Activated naive CD4-positive, alpha-beta T cell (primary cell): Measurements from ENCODE around the gene SDK1.

Source experiments
- DNase-seq, 4 experiments: peaks; one replicate each; lab custom pipeline; 2025; lab: John Stamatoyannopoulos, UW

Gene SDK1

DNA sequence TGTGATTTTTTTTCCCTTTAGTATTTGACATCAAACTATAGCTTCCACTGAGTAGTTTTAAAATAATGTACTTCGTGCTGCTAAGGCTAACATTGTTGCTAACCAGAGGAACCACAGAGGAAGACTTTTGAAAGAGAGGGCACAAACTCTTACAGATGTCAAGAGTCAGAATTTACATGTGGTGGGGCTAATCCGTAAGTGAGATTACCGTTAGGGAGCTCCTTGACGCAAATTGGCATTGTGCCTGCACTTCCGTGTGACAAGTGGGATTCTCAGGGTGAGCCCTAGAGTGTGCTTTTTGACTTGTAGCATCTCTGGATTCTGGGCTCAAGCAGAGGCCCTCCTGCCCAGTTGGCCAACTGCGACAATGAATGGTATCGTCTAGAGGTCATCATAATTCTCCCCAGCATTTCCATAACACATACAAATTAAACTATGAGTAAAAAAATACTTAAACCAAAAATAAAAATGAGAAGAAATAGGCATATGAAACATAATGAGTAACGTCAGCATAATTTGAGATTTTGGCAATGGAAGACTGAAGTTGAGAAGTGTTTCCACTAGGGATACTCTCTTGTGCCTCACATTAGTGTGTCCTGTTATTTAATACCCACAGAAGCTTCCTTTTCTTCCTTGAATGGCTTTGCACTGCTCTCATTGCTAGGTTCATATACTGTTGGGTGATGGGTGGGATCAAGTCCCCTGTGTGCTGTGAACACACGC, 164.0 kb downstream of the SDK1 start:
- DNase-seq: peak in 1 of 4 experiments; percentile 42

DNA sequence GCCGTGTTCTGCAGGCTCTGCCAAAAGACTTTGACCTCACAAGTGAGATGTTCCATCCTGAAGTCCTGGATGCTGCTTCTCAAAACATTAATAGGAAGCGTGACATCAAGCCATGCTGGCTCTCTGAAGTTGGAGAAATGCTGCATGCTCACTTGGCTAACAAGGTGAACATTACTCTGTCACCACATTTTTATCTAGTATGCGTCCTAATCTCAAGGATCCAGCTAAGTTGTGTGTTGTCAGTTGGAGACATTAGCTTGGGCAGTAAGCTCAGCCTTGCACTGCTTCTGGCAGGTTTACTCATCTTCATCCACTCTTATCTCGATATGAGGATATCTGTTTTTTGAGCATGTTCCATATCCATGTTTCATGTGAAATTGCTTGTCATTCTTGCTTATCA, 165.2 kb downstream of the SDK1 start:
- DNase-seq: no peak

DNA sequence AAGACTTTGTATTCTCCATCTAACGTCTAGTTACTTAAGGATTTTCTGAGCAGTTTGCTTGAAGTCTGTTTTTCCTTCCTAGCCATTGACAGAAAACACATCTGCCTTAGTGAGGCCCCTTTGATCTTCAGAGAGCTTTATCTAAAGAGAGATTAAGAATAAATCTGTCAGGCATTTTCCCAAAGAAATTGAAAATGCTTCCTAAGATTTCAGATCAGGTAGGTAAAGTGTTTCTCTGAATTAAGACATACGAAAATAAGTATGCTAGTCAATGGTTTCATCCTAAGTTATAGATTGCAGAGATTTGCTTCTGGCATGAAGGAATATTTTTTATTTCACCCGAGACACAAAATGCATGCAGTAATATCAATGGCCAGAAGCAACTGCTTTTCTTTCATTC, 168.6 kb downstream of the SDK1 start:
- DNase-seq: no peak

DNA sequence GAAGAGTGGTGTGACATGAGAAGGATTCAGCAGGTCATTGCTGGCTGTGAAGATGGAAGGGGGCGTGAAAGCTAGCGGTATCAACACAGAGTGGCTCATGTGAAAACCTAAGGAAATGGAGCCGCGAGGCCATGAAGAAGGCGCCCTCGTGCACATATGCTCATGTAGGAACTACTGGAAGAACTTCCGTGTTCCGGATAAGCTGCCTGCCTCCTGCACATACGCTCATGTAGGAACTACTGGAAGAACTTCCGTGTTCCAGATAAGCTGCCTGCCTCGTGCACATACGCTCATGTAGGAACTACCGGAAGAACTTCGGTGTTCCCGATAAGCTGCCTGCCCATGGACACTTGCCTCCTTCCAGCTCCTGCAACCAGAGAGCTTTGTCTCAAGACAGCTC, 179.1 kb downstream of the SDK1 start:
- DNase-seq: no peak

DNA sequence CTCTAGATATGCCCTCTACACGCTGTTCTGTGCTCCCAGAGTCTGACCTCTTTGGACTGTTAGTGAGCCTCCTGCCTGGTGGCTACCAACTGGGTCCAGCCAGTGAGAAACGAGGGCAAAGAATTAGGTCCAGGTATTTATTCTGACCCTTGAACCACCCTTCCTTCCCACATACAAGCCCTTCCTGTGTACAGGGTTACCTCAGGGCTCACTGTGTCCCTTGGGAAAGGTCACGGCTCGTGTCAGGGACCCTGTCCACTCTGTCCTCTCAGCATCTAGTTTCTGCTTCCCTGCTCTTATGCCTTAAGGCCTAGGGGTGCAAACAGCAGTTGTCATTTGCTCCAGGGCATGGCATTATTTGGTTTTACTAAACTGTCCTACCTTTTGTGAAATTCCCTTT, 180.4 kb downstream of the SDK1 start:
- DNase-seq: no peak

DNA sequence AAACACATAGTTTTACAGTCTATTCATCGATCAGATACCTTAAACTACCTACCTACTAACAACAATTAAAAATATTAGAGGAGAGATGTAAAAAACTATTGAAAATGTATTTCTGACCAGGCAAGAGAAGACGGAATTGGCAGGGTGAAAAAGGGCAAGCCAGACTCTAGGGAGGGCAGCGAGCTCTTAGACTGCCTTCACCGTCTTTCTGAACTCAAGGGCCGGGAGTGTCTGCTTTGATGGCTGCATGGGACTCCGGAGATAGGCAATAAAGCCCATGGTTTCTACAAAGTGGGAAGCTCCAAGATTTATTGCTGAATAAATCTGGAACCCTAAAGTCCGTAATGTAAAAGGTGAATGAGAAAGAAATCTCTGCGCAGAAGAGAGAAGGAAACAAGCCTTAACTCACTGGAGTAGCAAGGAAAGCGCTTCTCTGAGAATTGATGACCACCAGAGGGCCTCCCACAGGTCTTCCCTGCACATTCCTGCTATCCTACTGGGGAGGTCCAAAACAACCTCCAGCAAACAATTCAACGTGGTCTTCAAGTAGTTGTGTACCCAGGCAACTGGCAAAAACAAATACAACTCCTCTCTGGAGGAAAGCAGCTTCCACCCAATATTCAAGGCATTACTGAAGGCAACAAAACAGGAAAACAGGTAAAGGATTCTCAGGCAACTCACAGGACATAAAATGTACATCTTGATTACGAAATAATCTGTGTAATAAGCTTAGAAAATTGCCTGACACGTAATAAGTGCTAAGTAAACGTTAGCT, 181.3 kb downstream of the SDK1 start:
- DNase-seq: no peak

DNA sequence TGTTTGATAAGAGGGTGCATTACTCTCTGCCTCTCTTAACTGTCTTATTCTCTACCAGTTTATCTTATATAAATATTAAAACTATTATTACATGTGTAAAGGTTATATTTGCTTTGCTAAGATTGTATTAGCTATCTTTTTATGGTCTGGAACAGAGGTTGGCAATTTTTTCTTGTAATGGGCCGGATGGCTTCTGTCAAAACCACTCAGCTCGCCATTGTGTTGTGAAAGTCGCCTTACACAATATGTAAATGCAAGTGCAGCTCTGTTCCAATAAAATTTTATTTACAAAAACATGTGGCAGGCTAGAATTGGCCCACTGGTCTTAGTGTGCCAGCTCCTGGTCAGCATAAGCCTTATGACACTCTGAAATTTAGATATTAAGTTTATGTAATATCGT, 185.8 kb downstream of the SDK1 start:
- DNase-seq: no peak

DNA sequence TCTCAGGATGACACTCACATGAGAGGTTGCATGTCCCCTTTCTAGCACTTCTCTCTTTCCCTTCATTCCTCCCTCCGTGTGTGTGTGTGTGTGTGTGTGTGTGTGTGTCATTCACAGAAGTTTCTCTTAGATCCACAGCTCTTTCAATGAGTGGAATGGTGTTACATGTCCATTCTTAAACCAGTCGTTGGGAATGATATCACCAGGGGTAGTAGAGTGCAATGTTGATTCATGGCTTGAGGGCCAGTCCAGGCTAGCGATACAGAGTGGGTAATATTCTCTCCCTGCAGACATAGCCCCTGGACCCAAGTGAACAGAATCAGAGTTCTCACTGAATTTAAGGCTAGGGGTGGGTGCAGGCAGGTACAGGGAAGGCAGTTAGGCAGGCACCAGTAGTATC, 187.8 kb downstream of the SDK1 start:
- DNase-seq: no peak

DNA sequence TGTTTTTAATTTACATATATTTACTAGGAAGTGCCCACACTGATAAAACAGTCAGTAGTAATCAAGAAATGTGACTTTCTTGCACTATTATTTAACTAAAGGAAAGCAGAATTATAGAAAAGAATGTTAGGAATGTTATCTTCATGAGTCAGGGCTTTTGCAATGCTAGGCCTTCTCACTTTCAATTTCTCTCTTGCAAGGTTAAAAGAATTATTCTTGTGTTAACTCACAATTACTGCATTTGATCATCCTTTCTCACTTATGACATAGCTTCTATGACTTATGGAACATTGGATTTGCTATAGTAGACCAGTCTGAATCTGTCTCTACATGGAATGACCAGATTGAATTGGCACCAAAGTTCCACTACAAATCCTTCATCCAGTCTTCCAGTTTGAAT, 192.4 kb downstream of the SDK1 start:
- DNase-seq: no peak

DNA sequence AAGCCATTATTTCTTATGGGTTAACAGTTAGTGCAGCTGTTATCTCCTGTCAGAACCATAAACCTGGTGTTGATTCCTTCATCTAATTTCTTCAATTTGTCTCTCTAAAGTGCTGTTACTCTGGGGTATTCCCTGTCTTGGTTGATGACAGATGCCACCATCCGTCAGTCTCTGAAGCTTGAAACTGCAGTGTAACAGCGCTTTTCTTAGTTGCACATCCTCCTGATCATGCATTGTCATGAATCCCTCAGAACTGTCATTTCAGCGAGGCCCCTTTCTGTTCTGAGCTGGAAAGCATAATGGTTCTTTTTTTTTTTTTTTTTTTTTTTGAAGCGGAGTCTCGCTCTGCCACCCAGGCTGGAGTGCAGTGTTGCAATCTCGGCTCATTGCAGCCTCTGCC, 193.9 kb downstream of the SDK1 start:
- DNase-seq: no peak

DNA sequence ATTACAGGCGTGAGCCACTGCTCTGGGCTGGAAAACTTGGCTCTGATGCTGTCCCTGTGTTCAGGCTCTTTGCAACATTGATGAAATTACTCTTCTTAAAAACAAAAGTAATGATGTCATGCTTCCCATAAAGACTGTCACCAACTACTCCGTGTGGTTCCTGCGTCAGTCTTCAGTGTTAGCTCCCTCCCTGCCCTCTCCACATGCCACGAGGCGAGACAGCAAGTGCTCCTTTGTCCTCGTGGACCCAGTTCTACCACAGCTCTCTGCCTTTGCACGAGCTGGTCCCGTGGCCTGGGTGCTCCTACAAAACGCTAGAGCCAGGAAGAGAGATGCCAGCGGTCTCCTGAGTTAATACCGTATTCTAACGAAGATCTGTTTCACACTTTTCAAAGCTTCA, 194.5 kb downstream of the SDK1 start:
- DNase-seq: no peak

DNA sequence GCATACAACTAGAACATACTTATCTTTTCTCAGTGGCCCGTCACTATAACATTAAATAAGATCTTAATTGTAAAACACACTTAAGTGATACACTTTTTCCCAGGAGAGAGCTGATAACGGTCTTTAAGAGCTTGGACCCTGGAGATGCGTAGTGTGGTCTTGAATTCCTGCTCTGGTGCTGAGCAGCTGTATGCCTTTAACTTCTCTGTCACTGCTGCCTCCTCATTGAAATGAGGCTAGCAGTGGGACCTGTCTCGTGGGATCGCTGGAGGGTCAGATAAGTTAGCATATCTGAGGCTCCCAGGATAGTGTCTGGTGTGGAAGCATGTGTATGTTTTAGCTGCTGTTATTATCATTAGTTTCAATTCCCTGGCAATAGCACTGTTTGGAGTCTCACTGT, 194.9 kb downstream of the SDK1 start:
- no peak for DNase-seq

DNA sequence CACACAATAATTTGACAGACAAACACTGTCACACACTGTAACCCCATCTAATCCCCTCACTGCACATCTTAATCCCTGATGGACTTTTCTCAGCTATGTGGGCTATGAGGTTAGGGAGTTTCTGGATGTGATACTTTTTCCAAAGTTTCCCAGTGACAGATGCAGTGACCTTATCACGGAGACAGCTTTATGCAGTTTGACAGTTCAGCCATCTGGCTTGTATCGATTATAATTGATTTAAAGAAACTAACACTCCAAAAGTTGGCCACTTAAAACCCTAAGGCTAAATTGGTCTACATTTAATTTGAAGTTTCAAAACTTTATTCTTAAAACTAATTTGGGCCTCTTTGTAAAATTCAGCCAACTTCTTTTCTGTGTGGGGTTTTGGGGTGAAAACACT, 196.7 kb downstream of the SDK1 start:
- no peak for DNase-seq

DNA sequence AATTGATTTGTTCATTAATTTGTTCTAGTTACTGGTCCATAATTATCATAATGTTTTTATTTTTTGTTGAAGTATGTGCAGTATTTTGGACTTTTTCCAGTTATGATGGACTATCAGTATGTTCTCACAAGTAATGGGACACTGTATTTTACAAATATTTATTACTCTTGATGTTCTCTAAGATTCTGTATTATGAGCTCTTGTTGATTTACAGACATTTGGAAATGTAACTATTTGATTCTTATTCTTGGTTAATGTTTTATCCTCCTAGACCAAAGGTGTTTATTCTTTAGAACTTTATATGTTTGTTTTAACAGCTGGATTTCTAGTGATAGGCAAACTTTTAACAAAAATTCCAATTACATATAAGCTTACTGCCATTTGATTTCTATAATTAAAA, 200.6 kb downstream of the SDK1 start:
- no peak for DNase-seq

DNA sequence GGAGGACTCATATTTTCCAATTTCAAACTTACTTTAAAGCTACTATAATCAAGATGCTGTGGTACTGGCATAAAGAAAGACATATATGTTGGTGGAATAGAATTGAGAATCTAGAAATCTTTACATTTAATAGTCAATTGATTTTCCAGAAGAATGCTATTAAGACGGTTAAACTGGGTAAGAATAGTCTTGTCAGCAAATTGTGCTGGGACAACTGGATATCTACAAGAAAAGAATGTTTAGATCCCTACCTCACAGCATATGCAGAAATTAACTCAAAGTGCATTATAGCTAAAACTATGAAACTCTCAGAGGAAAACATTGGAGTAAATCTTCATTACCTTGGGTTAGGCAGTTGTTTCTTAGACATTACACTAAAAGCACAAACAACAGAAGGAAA, 203.3 kb downstream of the SDK1 start:
- DNase-seq: no peak

DNA sequence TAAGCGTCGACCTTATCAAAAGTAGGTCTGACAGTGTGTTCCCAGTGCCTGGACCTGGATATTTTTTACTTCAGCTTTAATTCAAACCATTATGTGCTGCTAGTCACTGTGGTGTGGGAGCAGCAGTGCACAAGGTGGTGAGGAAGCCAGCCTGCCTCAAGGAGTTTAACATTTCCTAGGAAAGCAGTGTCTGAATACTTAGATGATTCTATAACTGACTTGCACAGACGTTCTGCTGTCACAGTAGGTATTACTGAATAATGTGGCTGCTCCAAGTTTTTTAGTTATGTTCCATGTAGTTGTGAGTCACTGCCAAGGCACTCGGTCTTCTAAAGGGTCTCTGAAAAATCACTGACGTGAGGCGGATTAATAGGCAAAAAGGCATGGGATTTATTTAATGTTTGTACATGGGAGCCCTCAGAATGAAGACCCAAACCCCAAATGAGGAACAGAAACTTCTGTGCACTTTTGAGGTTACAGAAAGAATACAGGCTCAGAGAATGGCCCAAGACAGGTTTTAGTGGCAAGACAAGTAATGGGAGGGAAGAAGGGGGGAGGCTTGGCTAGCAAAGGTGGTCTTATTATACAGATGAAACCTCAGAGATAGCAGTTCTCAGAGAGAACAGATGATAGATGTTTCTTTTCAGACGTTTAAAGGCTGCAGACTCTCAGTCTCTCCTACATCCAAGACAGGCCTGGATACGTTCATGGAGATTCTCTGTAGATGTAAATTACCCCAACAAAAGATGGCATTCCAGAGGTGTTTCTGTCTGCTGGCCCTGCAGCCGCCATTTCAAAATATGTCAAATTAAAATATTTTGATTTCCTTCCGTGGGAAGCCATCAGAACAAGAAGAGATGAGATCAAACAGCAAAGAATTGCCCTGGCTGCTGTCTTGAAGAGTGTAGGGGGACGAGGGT, 209.3 kb downstream of the SDK1 start:
- DNase-seq: no peak

DNA sequence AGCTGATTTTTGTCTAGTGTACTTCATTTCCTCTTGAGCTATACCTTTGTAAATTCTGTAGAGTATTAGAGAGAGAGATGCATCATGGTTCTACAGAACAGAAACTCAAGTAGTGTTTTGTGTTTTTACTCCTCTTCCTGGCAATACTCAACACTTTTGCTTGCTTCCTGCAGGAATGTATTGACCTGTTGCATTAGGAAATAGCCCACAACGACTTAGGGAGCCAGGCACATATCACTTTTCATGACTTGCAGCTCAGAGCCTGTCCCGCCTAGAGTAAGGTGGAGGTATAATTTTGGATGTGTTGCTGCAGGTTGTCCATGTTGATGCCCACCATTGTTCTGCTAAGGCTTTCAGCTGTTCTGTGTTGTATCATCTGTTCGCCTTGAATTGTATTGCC, 216.3 kb downstream of the SDK1 start:
- no peak for DNase-seq

DNA sequence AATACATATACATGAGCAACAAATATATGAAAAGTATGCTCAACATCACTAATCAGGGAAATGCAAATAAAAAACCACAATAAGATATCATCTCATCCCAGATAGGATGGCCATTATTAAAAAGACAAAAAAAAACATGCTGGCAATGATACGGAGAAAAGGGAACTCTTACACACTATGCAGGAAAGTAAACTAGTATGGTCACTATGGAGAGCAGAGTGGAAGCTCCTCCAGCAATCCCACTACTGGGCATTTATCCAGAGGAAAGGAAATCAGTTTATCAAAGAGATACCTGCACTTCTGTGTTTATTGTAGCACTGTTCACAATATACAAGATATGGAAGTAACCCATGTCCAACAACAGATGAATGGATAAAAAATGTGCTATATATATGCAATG, 217.5 kb downstream of the SDK1 start:
- DNase-seq: no peak

DNA sequence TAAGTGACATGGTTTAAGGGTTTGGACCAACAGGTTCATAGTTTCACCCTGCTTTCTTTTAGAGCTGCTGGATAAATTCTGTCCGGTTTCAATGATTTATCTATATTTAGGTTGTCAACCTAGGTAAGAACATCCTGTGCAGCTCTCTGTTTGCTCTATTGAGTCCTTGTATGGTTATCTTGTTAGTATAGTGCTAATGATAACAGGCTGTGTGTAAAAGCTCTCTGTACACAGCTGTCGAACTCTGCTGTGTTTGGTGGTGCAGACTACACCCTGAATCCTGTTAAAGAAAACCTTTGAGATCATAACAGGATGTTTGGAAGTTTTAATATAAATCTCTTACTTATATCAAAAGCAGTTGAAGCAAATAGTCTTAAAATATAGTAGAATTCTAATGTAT, 219.2 kb downstream of the SDK1 start:
- no peak for DNase-seq

DNA sequence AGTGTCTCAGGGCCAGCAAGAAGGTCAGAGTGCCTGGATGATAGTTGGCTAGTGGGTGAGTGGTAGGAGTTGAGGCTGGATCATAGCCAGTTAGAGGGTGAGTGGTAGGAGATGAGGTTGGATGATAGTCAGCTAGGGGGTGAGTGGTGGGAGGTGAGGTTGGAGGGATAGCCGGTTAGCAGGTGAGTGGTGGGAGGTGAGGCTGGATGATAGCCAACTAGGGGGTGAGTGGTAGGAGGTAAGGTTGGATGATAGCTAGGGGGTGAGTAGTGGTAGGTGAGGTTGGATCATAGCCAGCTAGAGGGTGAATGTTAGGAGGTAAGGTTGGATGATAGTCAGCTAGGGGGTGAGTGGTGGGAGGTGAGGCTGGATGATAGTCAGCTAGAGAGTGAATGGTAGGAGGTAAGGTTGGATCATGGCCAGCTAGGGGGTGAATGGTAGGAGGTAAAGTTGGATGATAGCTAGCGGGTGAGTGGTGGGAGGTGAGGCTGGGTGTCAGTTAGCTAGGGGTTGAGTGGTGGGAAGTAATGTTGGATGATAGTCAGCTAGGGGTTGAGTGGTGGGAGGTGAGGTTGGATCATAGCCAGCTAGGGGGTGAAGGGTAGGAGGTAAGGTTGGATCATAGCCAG, 226.6 kb downstream of the SDK1 start:
- no peak for DNase-seq

DNA sequence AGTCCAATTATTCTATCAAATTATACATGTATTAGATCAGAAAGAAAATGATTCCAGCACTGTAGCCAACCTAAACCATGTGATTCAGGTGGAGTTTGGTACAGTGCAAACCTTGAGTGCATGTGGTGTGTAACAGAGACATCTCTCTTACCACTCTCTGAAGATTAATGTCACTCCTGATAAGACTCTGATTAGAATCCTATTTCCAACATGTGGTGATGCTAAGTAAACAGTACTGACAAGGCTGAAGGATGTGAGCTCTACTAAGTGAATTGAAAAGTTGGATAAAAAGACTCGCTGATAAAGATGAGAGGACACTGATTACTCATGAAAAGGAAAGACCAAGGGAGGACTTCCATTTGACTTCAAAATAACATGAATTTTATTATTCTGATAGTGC, 232.0 kb downstream of the SDK1 start:
- DNase-seq: no peak

DNA sequence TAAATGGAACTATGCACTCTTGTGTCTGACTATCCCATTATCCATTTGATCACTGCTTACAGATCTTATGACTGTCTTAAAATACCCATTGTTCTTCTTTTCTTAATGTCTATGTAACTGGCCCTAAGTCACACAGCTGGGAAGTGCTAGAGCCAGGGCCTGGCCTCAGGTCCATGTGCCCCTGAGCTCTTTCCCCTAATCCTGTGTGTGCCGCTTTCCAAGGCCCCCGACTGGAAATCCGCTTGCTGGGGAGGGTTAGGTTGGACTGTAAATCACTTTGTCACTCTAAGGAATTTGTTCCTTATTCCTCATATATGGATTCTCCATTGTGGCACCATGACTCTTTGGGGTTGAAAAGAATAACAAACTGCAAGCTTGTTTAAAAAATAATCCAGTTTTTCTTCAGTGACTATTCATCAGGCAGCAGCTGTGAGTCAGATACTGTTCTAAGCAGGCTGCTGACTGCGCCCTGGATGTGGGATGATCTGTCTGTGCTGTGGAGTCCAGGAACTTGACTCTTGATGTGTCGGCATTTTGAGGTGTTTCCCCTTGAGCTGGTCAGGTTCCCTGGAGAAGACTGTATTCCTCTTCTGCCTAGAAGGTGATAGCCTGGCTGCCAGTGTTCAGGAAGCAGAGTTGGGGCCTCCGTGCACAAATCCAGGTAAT, 236.3 kb downstream of the SDK1 start:
- no peak for DNase-seq
